HCT116 (cell line): ENCODE data around the gene SYNGR1. TPM values are rescaled to one million over a fixed set of nuclear protein-coding genes. Genes with fewer than 3 reads are reported as not detected.

Source experiments
- ATAC-seq: fragments of 200-7000 bp; cut with Tn5 transposase; 2 replicates; pipeline ENCODE4 v1.9.1; 2020; ENCODE audit warnings: mild to moderate bottlenecking, moderate library complexity
- BruUV-seq: library from RNA; stranded (reverse); fragments of 400-500 nt; replicated peaks from 2 replicates; lab custom pipeline; 2021; lab: Mats Ljungman, UMichigan
- CTCF ChIA-PET: fragments of 300-600 bp; sonication (Branson Sonifier 250); formaldehyde crosslinking; loops from one replicate; lab custom pipeline; 2021; ENCODE audit warnings: antibody characterized with exemption; lab: Charles Lee
- POLR2A ChIA-PET: fragments of 300-600, 350-600 bp; sonication (Branson Sonifier 250); formaldehyde crosslinking; loops from one replicate; lab custom pipeline; 2021; ENCODE audit warnings: antibody characterized with exemption; lab: Charles Lee
- RAD21 ChIA-PET, 2 experiments: fragments of 300-600 bp; sonication (Branson Sonifier 250); formaldehyde crosslinking; loops; one replicate each; lab custom pipeline; 2023; ENCODE audit warnings: low total read pairs in 2 of 2; ENCODE audit not compliant: uncharacterized antibody in 2 of 2, unreplicated experiment in 2 of 2, low non-redundant PET in 1 of 2; lab: Charles Lee
- DNase-seq: peaks from one replicate; pipeline ENCODE4 v3.0.0-alpha.2; 2010; ENCODE audit warnings: low read depth, low spot score
- H2AFZ ChIP-seq: fragments of 200-600 bp; shearing (Covaris generic), sonication (generic); 2 replicates; pipeline ENCODE4 v1.6.1; 2017; ENCODE audit warnings: low read depth, mixed run types, mixed read lengths, antibody characterized with exemption, low read length; ENCODE audit not compliant: poor library complexity, severe bottlenecking
- H3K27ac ChIP-seq: 2 replicates; pipeline ENCODE4 v1.5.1; 2012; ENCODE audit warnings: low read depth, low read length
- H3K27me3 ChIP-seq: fragments of 200-600 bp; sonication (generic); 2 replicates; pipeline ENCODE4 v1.6.1; 2016; ENCODE audit warnings: mixed run types, low read length, mixed read lengths; ENCODE audit not compliant: insufficient read depth
- H3K36me3 ChIP-seq, 2 experiments: fragments of 200-500 bp in 1 of 2; fragments of 200-600 bp in 1 of 2; sonication (Bioruptor generic) in 1 of 2; sonication (generic) in 1 of 2; 2 replicates each; pipeline versions ENCODE4 v1.5.1 to v1.6.1; 2014 to 2016; ENCODE audit warnings: low read length in 2 of 2, inconsistent platforms in 1 of 2, mixed read lengths in 1 of 2, mixed run types in 1 of 2; ENCODE audit not compliant: insufficient read depth in 2 of 2, control insufficient read depth in 1 of 2
- H3K4me1 ChIP-seq, 2 experiments: fragments of 200-600 bp in 1 of 2; sonication (generic) in 1 of 2; 2 replicates each; pipeline versions ENCODE4 v1.5.1 to v1.6.1; 2012 to 2017; ENCODE audit warnings: low read length in 2 of 2, inconsistent platforms in 1 of 2, mild to moderate bottlenecking in 1 of 2, mixed read lengths in 1 of 2, mixed run types in 1 of 2, moderate library complexity in 1 of 2; ENCODE audit not compliant: insufficient read depth in 2 of 2, control insufficient read depth in 1 of 2
- H3K4me2 ChIP-seq: fragments of 200-600 bp; sonication (generic); 2 replicates; pipeline ENCODE4 v1.6.1; 2017; ENCODE audit warnings: mixed run types, low read length, mixed read lengths
- H3K4me3 ChIP-seq, 2 experiments: fragments of 200-600 bp in 1 of 2; sonication (generic) in 1 of 2; replicated peaks in 1 of 2; 2 replicates each; pipeline ENCODE4 v1.5.1; 2011 to 2016; ENCODE audit warnings: low read length in 2 of 2, control low read depth in 1 of 2, low read depth in 1 of 2, mild to moderate bottlenecking in 1 of 2, mixed read lengths in 1 of 2, mixed run types in 1 of 2
- H3K79me2 ChIP-seq: fragments of 200-600 bp; sonication (generic); 2 replicates; pipeline ENCODE4 v1.6.1; 2017; ENCODE audit warnings: mild to moderate bottlenecking, mixed run types, low read length, moderate library complexity, mixed read lengths; ENCODE audit not compliant: insufficient read depth
- H3K9ac ChIP-seq: fragments of 200-600 bp; sonication (generic); 2 replicates; pipeline ENCODE4 v1.6.1; 2016; ENCODE audit warnings: low read length, mixed read lengths
- H3K9me2 ChIP-seq: fragments of 200-600 bp; sonication (generic), shearing (Covaris generic); 2 replicates; pipeline ENCODE4 v1.6.1; 2017; ENCODE audit warnings: mixed run types, mild to moderate bottlenecking, moderate library complexity; ENCODE audit not compliant: insufficient read depth
- H3K9me3 ChIP-seq, 2 experiments: fragments of 200-500 bp in 1 of 2; fragments of 200-600 bp in 1 of 2; sonication (Bioruptor generic) in 1 of 2; sonication (generic) in 1 of 2; 2 replicates each; pipeline ENCODE4 v1.6.1; 2014 to 2017; ENCODE audit warnings: low read length in 2 of 2, mixed read lengths in 2 of 2, inconsistent platforms in 1 of 2, low read depth in 1 of 2, mild to moderate bottlenecking in 1 of 2, mixed run types in 1 of 2, moderate library complexity in 1 of 2; ENCODE audit not compliant: control insufficient read depth in 1 of 2, insufficient read depth in 1 of 2
- H4K20me1 ChIP-seq: fragments of 200-600 bp; sonication (generic), shearing (Covaris generic); 2 replicates; pipeline ENCODE4 v1.6.1; 2017; ENCODE audit warnings: mixed run types, mild to moderate bottlenecking, moderate library complexity; ENCODE audit not compliant: insufficient read depth
- ATF3 ChIP-seq: IDR thresholded peaks from 2 replicates; pipeline ENCODE4 v1.6.1; 2012
- CBX3 ChIP-seq: IDR thresholded peaks from 2 replicates; pipeline ENCODE4 v1.6.1; 2012; ENCODE audit warnings: low read depth
- CEBPB ChIP-seq: IDR thresholded peaks from 2 replicates; pipeline ENCODE4 v1.6.1; 2012; ENCODE audit warnings: low read depth
- EGR1 ChIP-seq: IDR thresholded peaks from 2 replicates; pipeline ENCODE4 v1.6.1; 2012; ENCODE audit warnings: low read depth
- EZH2 ChIP-seq: fragments of 200-600 bp; sonication (generic); IDR thresholded peaks from 2 replicates; pipeline ENCODE4 v1.6.1; 2017; ENCODE audit warnings: antibody characterized with exemption, mixed run types
- EZH2phosphoT487 ChIP-seq: fragments of 200-600 bp; IDR thresholded peaks from 2 replicates; pipeline ENCODE4 v1.6.1; 2018; ENCODE audit warnings: antibody characterized with exemption, borderline replicate concordance
- MAX ChIP-seq: IDR thresholded peaks from 2 replicates; pipeline ENCODE4 v1.6.1; 2012
- RAD21 ChIP-seq: IDR thresholded peaks from 2 replicates; pipeline ENCODE4 v1.6.1; 2012; ENCODE audit warnings: low read depth, mild to moderate bottlenecking
- REST ChIP-seq: IDR thresholded peaks from 2 replicates; pipeline ENCODE4 v1.6.1; 2012; ENCODE audit warnings: low read depth
- SIN3A ChIP-seq: IDR thresholded peaks from 2 replicates; pipeline ENCODE4 v1.6.1; 2012; ENCODE audit warnings: low read depth
- SRF ChIP-seq: IDR thresholded peaks from 2 replicates; pipeline ENCODE4 v1.6.1; 2012; ENCODE audit warnings: low read depth
- ZFX ChIP-seq: fragments of 450-650 bp; IDR thresholded peaks from 2 replicates; pipeline ENCODE4 v1.6.1; 2017
- intact Hi-C: fragments of 100-400 bp; cut with micrococcal nuclease; formaldehyde crosslinking; loops from 2 replicates; pipeline ENCODE4 v1.10.0; 2022
- total RNA-seq: library from RNA; stranded (reverse); gene quantifications from one replicate; pipeline ENCODE4 v1.2.1, GENCODE V29; 2021; ENCODE audit not compliant: unreplicated experiment

Gene SYNGR1
- total RNA-seq, 1 experiment from 2014 or later: 20.7 TPM

- no peak overlapping the region for H3K27ac ChIP-seq
- intact Hi-C loops: no loop called here
- H4K20me1 ChIP-seq: no peaks in the 10 kb centered on the region
- no peak overlapping the region for H3K4me2 ChIP-seq
- ChIA-PET CTCF (no interaction called here), POLR2A (interaction anchor here (2.3 to 3.1 kb wide), 2 partner anchors 16 to 59 kb away, joined by 8 to 17 read pairs; partner anchors contain the start of genes PDGFB and RPL3), RAD21 (no interaction called here)
- no peaks in the 10 kb centered on the region for H3K36me3 ChIP-seq
- H3K4me1 ChIP-seq: peaks cover 36 to 56% of the 10 kb centered on the region in 2 experiments
- H3K4me3 ChIP-seq: no peak overlapping the region
- no peaks in the 10 kb centered on the region for H3K9me2 ChIP-seq
- no peaks in the 10 kb centered on the region for H3K79me2 ChIP-seq
- TF ChIP-seq RAD21 (no peak), ZFX (no peak), SRF (no peak), CBX3 (no peak), MAX (no peak), ATF3 (no peak), REST (no peak), SIN3A (no peak), EGR1 (no peak), EZH2 (no peak), EZH2phosphoT487 (no peak), CEBPB (no peak)
- DNase-seq: no peak
- no peaks in the 10 kb centered on the region for H3K9me3 ChIP-seq
- no peak for ATAC-seq
- H3K9ac ChIP-seq: no peak overlapping the region
- BruUV-seq: no TSS peak
- H3K27me3 ChIP-seq: no peaks in the 10 kb centered on the region
- H2AFZ ChIP-seq: no peak overlapping the region
Measured at GRCh38 chr22:39303892-39304671, 45.7 kb upstream of the SYNGR1 start.
